Measurements from ENCODE around the gene TSPAN11.

The TSPAN11 gene

GRCh38 chr12:30880813-30881212 is 45.7 kb upstream of the TSPAN11 start:
- TF ChIP-seq TAF1 (IDR thresholded peaks at IDR 0.05; ENCODE audit: borderline replicate concordance, insufficient read depth, low read length), result no peak
- TF ChIP-seq REST (IDR thresholded peaks at IDR 0.05; ENCODE audit: insufficient read depth in 1 of 2, low read depth in 2 of 2, low read length in 2 of 2), result no peak
- TF ChIP-seq POLR2AphosphoS5 (IDR thresholded peaks at IDR 0.05; ENCODE audit: low read depth, low read length), result no peak
- TF ChIP-seq SIN3A (IDR thresholded peaks at IDR 0.05; ENCODE audit: borderline replicate concordance, insufficient read depth, low read length), result no peak
- no peak for TF ChIP-seq FOXP2 (optimal IDR thresholded peaks at IDR 0.05; ENCODE audit: borderline replicate concordance, extremely low read depth, extremely low read length, insufficient read depth)

- TF ChIP-seq REST (IDR thresholded peaks at IDR 0.05; ENCODE audit: insufficient read depth in 1 of 2, low read depth in 2 of 2, low read length in 2 of 2), result no peak
- TF ChIP-seq FOXP2 (optimal IDR thresholded peaks at IDR 0.05; ENCODE audit: borderline replicate concordance, extremely low read depth, extremely low read length, insufficient read depth), result no peak
- TF ChIP-seq POLR2AphosphoS5 (IDR thresholded peaks at IDR 0.05; ENCODE audit: low read depth, low read length), result no peak
- TF ChIP-seq SIN3A (IDR thresholded peaks at IDR 0.05; ENCODE audit: borderline replicate concordance, insufficient read depth, low read length), result no peak
- TF ChIP-seq TAF1 (IDR thresholded peaks at IDR 0.05; ENCODE audit: borderline replicate concordance, insufficient read depth, low read length), result no peak
Measured at GRCh38 chr12:30882706-30883105, 43.8 kb upstream of the TSPAN11 start.

GRCh38 chr12:30884799-30885198 is 41.7 kb upstream of the TSPAN11 start:
- no peak for TF ChIP-seq FOXP2 (optimal IDR thresholded peaks at IDR 0.05; ENCODE audit: borderline replicate concordance, extremely low read depth, extremely low read length, insufficient read depth)
- TF ChIP-seq SIN3A (IDR thresholded peaks at IDR 0.05; ENCODE audit: borderline replicate concordance, insufficient read depth, low read length), result no peak
- TF ChIP-seq TAF1 (IDR thresholded peaks at IDR 0.05; ENCODE audit: borderline replicate concordance, insufficient read depth, low read length), result no peak
- no peak for TF ChIP-seq POLR2AphosphoS5 (IDR thresholded peaks at IDR 0.05; ENCODE audit: low read depth, low read length)
- TF ChIP-seq REST (IDR thresholded peaks at IDR 0.05; ENCODE audit: insufficient read depth in 1 of 2, low read depth in 2 of 2, low read length in 2 of 2), result no peak

- TF ChIP-seq POLR2AphosphoS5 (IDR thresholded peaks at IDR 0.05; ENCODE audit: low read depth, low read length) (no peak), TAF1 (IDR thresholded peaks at IDR 0.05; ENCODE audit: borderline replicate concordance, insufficient read depth, low read length) (no peak), REST (IDR thresholded peaks at IDR 0.05; ENCODE audit: insufficient read depth in 1 of 2, low read depth in 2 of 2, low read length in 2 of 2) (no peak), FOXP2 (optimal IDR thresholded peaks at IDR 0.05; ENCODE audit: borderline replicate concordance, extremely low read depth, extremely low read length, insufficient read depth) (no peak), SIN3A (IDR thresholded peaks at IDR 0.05; ENCODE audit: borderline replicate concordance, insufficient read depth, low read length) (no peak)
Measured at GRCh38 chr12:30885321-30885720, 41.2 kb upstream of the TSPAN11 start.

GRCh38 chr12:30887226-30887625 is 39.3 kb upstream of the TSPAN11 start:
- TF ChIP-seq POLR2AphosphoS5 (IDR thresholded peaks at IDR 0.05; ENCODE audit: low read depth, low read length) (no peak), REST (IDR thresholded peaks at IDR 0.05; ENCODE audit: insufficient read depth in 1 of 2, low read depth in 2 of 2, low read length in 2 of 2) (no peak), TAF1 (IDR thresholded peaks at IDR 0.05; ENCODE audit: borderline replicate concordance, insufficient read depth, low read length) (no peak), FOXP2 (optimal IDR thresholded peaks at IDR 0.05; ENCODE audit: borderline replicate concordance, extremely low read depth, extremely low read length, insufficient read depth) (no peak), SIN3A (IDR thresholded peaks at IDR 0.05; ENCODE audit: borderline replicate concordance, insufficient read depth, low read length) (no peak)
